HFF-Myc (cell line): ENCODE measurements around the gene ILK.

Experiments
- DNase-seq: peaks from one replicate; pipeline ENCODE4 v3.0.0-alpha.2; 2011; ENCODE audit warnings: low read depth; ENCODE audit errors: extremely low read depth
- H3K4me3 ChIP-seq: replicated peaks from 2 replicates; pipeline ENCODE4 v1.5.1; 2011; ENCODE audit warnings: low read depth, mild to moderate bottlenecking, control low read depth, low read length
- TF ChIP-seq, protein P1 (sequence below): IDR thresholded peaks from 2 replicates; pipeline ENCODE4 v1.5.1; 2012; ENCODE audit warnings: mild to moderate bottlenecking, low read depth, low read length, control low read depth; ENCODE audit errors: missing control alignments

Gene ILK

DNA sequence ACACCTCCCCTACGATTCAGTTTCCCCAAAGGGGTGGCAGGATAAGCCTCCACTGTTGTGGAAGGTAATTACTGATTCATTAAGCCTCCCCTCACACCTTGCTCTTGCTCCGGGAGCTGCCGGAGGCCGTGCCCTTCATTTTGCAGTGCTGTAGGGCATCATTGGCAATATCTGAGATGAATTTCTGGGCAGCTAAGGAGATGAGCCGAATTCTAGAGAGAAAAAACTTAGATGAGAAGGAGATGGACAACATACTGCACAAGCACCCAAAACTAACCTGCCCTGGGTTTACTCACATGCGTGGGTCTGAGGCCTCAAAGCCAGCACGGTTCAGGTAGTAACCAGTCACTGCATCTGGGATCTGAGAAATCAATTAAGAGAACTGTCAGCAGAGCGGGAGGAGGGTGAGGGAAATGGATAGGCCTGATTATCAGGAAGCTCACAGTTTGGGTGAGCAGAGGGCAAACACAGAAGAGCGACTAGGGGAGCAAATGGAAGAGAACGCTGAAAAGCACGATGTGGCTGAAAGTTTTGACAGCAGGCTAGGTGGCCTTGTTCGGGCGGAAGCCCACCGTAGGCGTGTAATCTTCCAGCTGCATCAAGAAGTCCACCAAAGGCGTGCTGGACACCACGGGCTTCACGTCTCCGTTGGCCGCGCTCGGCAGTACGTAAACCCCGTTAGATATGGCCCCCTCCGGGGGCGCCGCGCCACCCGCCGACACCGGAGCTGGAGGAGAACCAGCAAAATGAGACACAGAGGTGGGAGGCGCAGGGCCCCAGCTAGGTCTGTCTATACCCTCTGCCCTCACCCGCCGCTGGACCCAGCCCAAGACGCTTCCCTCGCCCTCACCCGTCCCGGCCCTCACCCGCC lies 7.8 kb downstream of the ILK start:
- DNase-seq, result no peak
- H3K4me3 ChIP-seq, result peak overlapping the region; percentile 72
- TF ChIP-seq, protein P1, sequence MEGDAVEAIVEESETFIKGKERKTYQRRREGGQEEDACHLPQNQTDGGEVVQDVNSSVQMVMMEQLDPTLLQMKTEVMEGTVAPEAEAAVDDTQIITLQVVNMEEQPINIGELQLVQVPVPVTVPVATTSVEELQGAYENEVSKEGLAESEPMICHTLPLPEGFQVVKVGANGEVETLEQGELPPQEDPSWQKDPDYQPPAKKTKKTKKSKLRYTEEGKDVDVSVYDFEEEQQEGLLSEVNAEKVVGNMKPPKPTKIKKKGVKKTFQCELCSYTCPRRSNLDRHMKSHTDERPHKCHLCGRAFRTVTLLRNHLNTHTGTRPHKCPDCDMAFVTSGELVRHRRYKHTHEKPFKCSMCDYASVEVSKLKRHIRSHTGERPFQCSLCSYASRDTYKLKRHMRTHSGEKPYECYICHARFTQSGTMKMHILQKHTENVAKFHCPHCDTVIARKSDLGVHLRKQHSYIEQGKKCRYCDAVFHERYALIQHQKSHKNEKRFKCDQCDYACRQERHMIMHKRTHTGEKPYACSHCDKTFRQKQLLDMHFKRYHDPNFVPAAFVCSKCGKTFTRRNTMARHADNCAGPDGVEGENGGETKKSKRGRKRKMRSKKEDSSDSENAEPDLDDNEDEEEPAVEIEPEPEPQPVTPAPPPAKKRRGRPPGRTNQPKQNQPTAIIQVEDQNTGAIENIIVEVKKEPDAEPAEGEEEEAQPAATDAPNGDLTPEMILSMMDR, result no peak

DNA sequence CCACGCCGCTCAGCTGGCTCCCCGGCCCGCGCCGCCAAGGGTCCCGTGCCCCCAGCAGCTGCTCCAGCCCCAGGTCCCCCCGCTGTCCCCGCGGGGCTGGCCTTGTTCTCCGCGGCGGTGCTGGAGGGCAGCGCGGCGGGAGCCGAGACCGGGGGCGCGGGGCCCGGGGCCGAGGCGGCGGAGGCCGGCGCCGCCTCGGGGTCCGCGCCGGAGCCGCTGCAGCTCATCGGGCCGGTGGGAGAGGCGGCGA lies 8.3 kb downstream of the ILK start:
- TF ChIP-seq, protein P1, result no peak
- DNase-seq, result no peak
- H3K4me3 ChIP-seq, result peak overlapping the region; percentile 72

DNA sequence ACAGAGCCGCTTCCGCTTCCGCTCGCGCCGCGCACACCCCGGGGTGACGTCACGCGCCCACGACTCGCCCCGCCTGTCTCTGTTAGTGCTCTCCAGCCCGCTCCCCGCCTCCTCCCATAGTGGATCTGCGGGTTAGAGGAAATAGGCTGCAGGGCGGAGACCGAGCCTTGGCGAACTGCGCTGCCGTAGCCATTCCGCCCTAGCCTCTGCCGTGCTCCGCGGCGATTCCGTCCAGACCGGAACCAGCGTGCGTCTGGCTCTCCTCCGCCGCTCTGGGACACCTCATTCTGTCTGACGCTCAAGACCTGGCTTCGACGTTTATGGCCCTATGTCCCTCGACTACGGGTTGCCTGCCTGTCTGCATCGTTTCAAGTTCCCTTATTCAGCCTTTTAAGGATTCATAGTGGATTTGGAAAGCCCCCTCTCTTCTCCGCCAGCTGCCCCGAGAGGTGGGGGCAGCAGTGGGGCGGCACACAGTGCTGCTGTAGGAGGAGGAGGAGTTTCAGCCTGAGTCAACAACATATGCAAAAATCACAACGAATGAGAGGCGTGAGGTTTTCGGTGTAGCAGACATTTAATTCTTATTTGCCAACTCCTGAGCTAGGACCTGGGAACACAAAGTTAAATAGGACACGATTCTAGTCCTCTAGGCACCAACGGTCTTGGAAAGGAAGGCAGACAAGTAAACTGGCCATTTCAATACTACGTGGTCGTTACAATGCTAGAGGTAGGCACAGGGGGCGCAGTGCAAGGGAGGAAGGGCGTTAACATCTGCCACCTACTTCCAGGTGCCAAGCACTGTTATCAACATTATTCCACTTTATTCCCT lies 8.9 kb downstream of the ILK start, which contains the start of gene TAF10:
Gene TAF10, minus strand, starts transcription at position 4 of the 829 bp plus-strand sequence. CDS start 27 bp downstream, outside the sequence.
- peak within 1 kb of the TSS; percentile 72 for H3K4me3 ChIP-seq
- TF ChIP-seq, protein P1, result peak; percentile 53
- peak; percentile 81 for DNase-seq

DNA sequence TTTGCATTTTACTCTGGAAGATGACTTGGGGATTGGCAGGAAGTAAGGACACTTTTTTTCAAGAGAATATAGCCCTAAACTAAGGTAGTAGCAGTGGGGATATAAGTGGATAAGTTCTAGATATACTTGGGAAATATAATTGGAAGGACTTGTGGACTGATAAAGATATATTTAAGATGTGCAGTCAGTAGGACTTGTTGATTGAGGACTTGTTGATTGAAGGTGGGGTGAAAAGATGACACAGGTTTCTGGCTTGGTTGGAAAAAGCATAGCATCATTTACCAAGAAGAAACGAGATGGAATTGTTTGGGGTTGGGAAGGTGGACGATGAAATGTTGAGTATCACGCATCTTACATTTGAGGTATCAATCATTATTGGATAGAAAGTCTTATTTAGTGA lies 9.9 kb downstream of the ILK start:
- TF ChIP-seq, protein P1, result no peak
- no peak overlapping the region for H3K4me3 ChIP-seq
- no peak for DNase-seq

DNA sequence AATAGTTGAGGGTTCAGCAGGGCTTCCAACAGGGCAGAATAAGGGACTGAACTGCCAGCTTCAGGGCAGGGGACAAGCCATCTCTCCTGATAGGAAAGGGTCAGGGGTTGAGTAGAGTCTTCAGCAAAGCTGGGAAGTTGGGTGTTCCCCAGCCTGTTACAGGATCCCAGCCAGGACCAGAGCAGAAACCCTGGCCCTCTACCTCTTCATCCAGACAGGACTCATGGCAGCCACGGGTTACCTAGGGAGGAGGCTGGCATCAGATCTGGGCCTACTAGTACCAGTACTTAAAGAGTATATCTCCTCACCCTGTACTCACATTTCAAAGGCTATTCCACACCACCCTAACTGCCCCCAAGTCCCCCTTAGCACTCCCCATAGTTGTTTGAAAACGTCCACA lies 10.9 kb downstream of the ILK start:
- no peak for DNase-seq
- no peak overlapping the region for H3K4me3 ChIP-seq
- TF ChIP-seq, protein P1, result no peak

DNA sequence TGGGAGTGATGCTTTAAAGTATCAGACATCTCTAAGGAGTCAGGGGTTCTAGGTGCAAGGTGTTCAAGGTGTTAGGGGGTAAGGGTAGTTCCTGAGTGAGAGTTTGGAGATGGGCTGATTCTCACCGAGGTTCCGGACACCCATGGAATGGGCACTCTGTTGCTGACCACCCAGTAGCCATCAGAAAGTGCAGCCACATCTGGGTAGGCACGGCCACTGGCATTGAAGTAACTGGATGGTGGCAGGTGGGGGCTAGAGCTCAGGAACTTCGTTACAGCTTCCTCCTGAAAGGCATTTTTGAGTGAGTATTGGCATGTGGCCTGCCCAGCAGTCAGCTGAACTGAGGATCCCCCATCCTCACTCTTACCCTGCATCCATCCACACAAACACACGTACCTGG lies 11.5 kb downstream of the ILK start:
- TF ChIP-seq, protein P1, result no peak
- DNase-seq, result no peak
- H3K4me3 ChIP-seq, result no peak overlapping the region
